K562 (cell line): ENCODE measurements around the gene FXYD1. TPM values are rescaled to one million over a fixed set of nuclear protein-coding genes. Genes with fewer than 3 reads are reported as not detected.

Source experiments
- CTCF ChIP-seq, 3 experiments: IDR thresholded peaks in 2 of 3; conservative IDR thresholded peaks in 1 of 3; 2 replicates each; pipeline ENCODE4 v1.5.1; 2011 to 2012; ENCODE audit warnings: low read length in 3 of 3, mild to moderate bottlenecking in 3 of 3, control low read depth in 2 of 3, improper control_type of control experiment in 1 of 3, inconsistent platforms in 1 of 3, low read depth in 1 of 3, mixed read lengths in 1 of 3, moderate library complexity in 1 of 3; ENCODE audit not compliant: insufficient read depth in 2 of 3
- DMBX1 ChIP-seq: fragments of 250-450 bp; sonication (Bioruptor Pico); IDR thresholded peaks from 2 replicates; pipeline ENCODE4 v1.8.0; 2022; ENCODE audit warnings: inconsistent platforms, mild to moderate bottlenecking, moderate library complexity, borderline replicate concordance
- FOXP4 ChIP-seq: sonication (generic); formaldehyde crosslinking; IDR thresholded peaks from 2 replicates; pipeline ENCODE4 v1.8.0; 2022; ENCODE audit warnings: mild to moderate bottlenecking, missing genetic modification reagents, borderline replicate concordance
- HDAC8 ChIP-seq: fragments of 450-650 bp; IDR thresholded peaks from 2 replicates; pipeline ENCODE4 v1.6.1; 2016; ENCODE audit warnings: mild to moderate bottlenecking, missing genetic modification characterization, moderate library complexity, missing compliant biosample characterization
- KDM1A ChIP-seq, 2 experiments: fragments of 450-650 bp; IDR thresholded peaks; 2 replicates each; pipeline ENCODE4 v1.6.1; 2016; ENCODE audit warnings: mild to moderate bottlenecking in 2 of 2
- MEF2D ChIP-seq: conservative IDR thresholded peaks from 2 replicates; pipeline ENCODE4 v1.6.1; 2016; ENCODE audit warnings: low read depth, missing genetic modification characterization, missing compliant biosample characterization
- NCOR1 ChIP-seq: fragments of 450-650 bp; IDR thresholded peaks from 2 replicates; pipeline ENCODE4 v1.6.1; 2016; ENCODE audit warnings: mild to moderate bottlenecking, moderate library complexity
- NFYB ChIP-seq: IDR thresholded peaks from 2 replicates; pipeline ENCODE4 v1.6.1; 2011; ENCODE audit warnings: mild to moderate bottlenecking, moderate library complexity; ENCODE audit not compliant: insufficient read length; ENCODE audit errors: extremely low read depth
- NR1H2 ChIP-seq: sonication (generic); formaldehyde crosslinking; IDR thresholded peaks from 2 replicates; pipeline ENCODE4 v1.4.0; 2020; ENCODE audit warnings: mild to moderate bottlenecking, missing genetic modification reagents
- SMAD3 ChIP-seq: fragments of 450-650 bp; formaldehyde crosslinking; conservative IDR thresholded peaks from 2 replicates; pipeline ENCODE4 v1.4.0; 2020; ENCODE audit warnings: mild to moderate bottlenecking
- SPI1 ChIP-seq: IDR thresholded peaks from 2 replicates; pipeline ENCODE4 v1.6.1; 2011; ENCODE audit warnings: low read depth, low read length, control low read depth, borderline replicate concordance
- ZBTB11 ChIP-seq, 3 experiments: fragments of 200-800 bp in 1 of 3; fragments of 250-450 bp in 1 of 3; fragments of 450-650 bp in 1 of 3; sonication (Bioruptor Pico) in 1 of 3; sonication (Bioruptor generic) in 1 of 3; formaldehyde crosslinking in 1 of 3; IDR thresholded peaks; 2 replicates each; pipeline versions ENCODE4 v1.6.1 to v1.8.0; 2016 to 2022; ENCODE audit warnings: mild to moderate bottlenecking in 2 of 3, missing genetic modification characterization in 2 of 3, missing compliant biosample characterization in 1 of 3, moderate library complexity in 1 of 3
- ZNF175 ChIP-seq: fragments of 200-800 bp; sonication (Bioruptor generic); IDR thresholded peaks from 2 replicates; pipeline ENCODE4 v1.6.1; 2016; ENCODE audit warnings: low read depth, mild to moderate bottlenecking, missing genetic modification characterization, missing compliant biosample characterization
- ZNF280B ChIP-seq: fragments of 250-450 bp; sonication (Bioruptor Pico); IDR thresholded peaks from 2 replicates; pipeline ENCODE4 v1.5.1; 2021; ENCODE audit warnings: mild to moderate bottlenecking
- ZNF57 ChIP-seq: fragments of 450-650 bp; formaldehyde crosslinking; IDR thresholded peaks from 2 replicates; pipeline ENCODE4 v1.4.0; 2020; ENCODE audit warnings: mild to moderate bottlenecking, moderate library complexity
- ZNF766 ChIP-seq: fragments of 200-800 bp; sonication (Bioruptor generic); conservative IDR thresholded peaks from 2 replicates; pipeline ENCODE4 v1.6.1; 2016; ENCODE audit warnings: missing genetic modification characterization, missing compliant biosample characterization
- polyA plus RNA-seq, 8 experiments: library from polyadenylated mRNA; depleted of rRNA in 4 of 8; stranded (reverse) in 5 of 8; unstranded in 3 of 8; fragments of >200 nt; fragmentation: Nextera tagmentation in 2 of 8; fragmentation: Illumina TruSeq in 1 of 8; extraction: Ambion mirVana in 2 of 8; extraction: Trizol in 1 of 8; gene quantifications; 2 replicates each; pipeline versions ENCODE4 v1.2.1 to v1.2.3, GENCODE V29; 2011 to 2014; ENCODE audit warnings: inconsistent platforms in 1 of 8, missing spikeins in 1 of 8
- total RNA-seq, 7 experiments: library from RNA; depleted of rRNA in 6 of 7; stranded (reverse); fragments of >200 nt in 6 of 7; fragmentation: Illumina TruSeq in 2 of 7; extraction: Trizol in 2 of 7; gene quantifications; 2 replicates each; pipeline versions ENCODE4 v1.2.1 to v1.2.3, GENCODE V29; 2011 to 2021; ENCODE audit warnings: low replicate concordance in 1 of 7

The FXYD1 gene
- total and polyA plus RNA-seq, 9 of the 15 experiments (the other 6 are each of a cell fraction or from before 2014, with no cell fraction given): 0.40 to 3.2 (median 1.8) TPM; not detected in 3

GRCh38 chr19:35167251-35168119 is 28.9 kb downstream of the FXYD1 start (continued):
- TF ChIP-seq ZBTB11 (CRISPR knock-in tag; IDR thresholded peaks at IDR 0.05) (peak in 1 of 3 experiments; percentile 53; a peak in 1 of 6 replicates), NR1H2 (no peak), NFYB (no peak), FOXP4 (CRISPR knock-in tag) (no peak), DMBX1 (CRISPR knock-in tag) (0 out of 2 replicates have a peak, but pooled peaks have one; percentile 13), ZNF766 (CRISPR knock-in tag) (0 out of 2 replicates have a peak, but pooled peaks have one; percentile 41), NCOR1 (no peak), ZNF280B (CRISPR knock-in tag) (no peak), SMAD3 (CRISPR knock-in tag) (no peak), KDM1A (IDR thresholded peaks at IDR 0.05) (0 out of 4 replicates have a peak, but pooled peaks of 1 of the 2 experiments have one; percentile 17), SPI1 (0 out of 2 replicates have a peak, but pooled peaks have one; percentile 17), ZNF175 (CRISPR knock-in tag) (no peak), MEF2D (tag) (no peak), HDAC8 (tag) (no peak), CTCF (IDR thresholded peaks at IDR 0.05 in 2 of 3, conservative IDR thresholded peaks at IDR 0.05 in 1 of 3; ENCODE audit: insufficient read depth in 2 of 3, low read depth in 1 of 3, low read length in 3 of 3) (no peak), ZNF57 (no peak)
